Activated CD8-positive, alpha-beta memory T cell treated with anti-CD3 and anti-CD28 coated beads for 4 hours (primary cell): Measurements from ENCODE around the gene AOPEP.

Experiments
- DNase-seq, 2 donors: peaks; one replicate each; pipeline ENCODE4 v3.0.0-alpha.2; 2020; ENCODE audit warnings: low read depth in 2 of 2

Gene AOPEP

DNA sequence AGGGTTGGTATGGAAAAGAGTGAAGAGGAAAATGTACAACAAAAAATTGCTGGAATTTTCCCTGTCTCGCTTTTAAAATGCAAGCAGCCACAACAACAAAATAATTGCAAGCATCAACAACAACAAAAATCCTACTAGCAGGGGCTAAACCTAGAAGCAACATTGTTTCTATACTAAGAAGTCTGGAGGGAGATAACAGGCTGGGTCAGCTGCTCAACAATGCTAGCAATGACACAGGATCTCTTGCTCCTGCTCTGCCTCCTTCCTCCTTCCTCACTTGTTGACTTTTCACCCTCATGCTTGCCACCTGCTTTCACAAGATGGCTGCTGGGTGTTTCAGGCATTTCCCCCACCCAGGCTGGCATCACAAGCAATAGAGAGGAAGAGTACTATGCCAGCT is 7.6 kb upstream of the AOPEP start:
- no peak for DNase-seq

DNA sequence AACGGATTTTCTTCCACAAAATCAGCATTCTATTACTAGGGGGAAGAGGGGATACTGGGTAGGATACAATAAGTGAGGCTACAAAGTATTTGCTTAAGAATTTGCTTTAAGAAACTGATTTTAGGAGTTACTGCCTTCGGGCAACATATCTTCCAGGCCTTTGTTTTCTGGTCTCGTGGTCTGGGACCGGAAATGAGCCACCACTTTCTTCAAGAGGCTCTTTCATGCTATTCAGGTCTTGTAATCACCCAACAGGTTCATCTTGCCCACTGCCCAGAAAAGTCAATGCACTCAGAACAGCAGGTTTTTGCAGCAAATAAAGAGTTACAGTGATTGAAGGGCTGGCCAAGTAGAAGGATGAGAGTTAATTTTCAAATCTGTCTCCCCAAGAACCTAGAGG is 6.6 kb upstream of the AOPEP start:
- no peak for DNase-seq

DNA sequence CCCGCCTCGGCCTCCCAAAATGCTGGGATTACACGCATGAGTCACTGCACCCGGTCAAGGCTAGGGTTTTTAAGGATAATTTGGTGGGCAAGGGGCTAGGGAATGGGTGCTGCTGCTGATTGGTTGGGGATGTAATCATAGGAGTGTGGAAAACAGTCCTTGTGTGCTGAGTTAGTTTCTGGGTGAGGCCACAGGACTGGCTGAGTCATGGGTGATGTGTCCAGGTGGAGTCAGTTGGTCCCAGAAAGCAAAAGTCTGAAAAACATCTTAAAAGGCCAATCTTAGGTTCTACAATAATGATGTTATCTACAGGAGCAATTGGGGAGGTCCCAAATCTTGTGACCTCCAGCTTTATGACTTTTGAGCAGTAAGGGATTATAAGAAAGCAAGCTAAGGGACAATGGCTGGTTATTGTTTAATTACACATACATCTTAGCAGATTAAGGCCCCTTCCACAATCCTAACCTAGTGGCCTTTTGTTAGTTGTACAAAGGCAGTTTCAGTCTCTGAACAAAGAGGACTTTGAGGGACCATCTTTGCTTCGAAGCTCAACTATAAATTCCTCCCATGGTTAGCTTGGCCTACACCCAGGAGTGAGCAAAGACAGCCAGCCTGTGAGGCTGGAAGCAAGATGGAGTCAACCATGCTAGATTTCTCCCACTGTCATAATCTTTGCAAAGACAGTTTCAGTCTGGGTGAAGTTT is 5.5 kb upstream of the AOPEP start:
- no peak for DNase-seq

DNA sequence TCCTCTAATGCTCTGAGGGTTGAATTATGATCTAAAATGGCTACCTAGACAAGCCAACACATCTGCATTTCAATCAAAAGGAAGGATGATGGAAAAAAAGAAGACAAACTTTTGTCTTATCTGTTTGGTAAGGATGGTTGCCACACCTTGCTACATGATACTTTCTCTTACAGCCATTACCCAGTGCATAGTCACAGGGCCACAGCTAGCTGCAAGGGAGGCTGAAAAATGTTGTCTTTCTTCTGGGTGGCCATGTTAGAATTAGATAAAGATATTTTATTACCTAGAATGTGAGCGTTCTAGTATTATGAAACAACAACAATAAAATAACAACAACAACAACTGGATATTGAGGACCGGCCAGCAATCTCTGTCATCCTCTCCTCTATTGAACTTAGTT is 4.7 kb upstream of the AOPEP start:
- DNase-seq = no peak

DNA sequence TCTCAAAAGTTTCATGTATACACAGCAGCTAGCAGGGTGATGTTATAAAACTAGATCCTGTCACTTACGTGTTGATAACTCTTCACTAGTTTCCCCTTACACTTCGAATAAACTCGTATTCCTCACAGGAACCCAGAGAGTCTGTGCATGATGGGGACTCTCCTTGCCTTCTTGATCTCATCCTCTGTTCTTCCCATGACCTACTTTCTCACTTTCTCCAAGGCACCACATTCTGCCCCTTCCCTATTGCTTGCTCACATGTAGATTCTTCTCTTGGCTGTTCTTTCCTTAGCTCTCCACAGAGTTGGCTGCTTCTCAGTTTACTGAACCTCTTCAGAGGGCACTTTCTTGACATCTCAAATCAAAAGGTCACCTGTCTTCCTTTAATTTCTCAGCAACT is 1.2 kb upstream of the AOPEP start:
- no peak for DNase-seq

DNA sequence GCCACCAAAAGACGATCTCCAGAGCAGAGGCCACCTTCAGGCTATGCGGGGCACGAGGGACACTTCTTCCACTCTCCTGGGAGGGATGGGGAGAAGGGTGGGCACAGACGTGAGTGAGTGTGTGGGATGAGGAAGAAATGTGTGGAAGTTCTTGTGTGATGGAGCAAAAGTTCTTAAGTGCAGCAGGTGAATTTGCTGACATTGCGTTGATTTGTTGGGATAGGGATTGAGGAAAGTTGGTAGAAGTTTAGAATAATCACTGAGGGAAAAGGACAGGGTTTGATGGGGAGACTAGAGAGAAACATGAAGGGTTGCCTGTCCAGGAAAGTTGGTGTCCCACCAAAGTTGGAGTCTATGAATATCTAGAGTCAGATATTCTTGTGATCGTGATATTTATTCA is 2.2 kb downstream of the AOPEP start:
- DNase-seq = no peak

DNA sequence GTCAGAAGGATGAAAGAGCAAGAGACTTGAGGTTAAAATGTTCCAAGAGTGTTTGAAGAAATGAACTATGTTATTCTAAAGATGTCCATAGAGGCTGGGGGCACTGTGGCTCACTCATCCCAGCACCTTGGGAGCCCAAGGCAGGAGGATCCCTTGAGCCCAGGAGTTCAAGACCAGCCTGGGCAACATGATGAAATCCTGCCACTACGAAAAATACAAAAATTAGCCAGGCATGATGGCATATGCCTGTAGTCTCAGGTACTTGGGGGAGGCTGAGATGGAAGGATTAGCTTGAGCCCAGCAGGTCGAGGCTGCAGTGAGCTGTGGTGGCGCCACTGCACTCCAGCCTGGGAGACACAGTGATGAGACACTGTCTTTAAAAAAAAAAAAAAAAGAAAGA is 2.7 kb downstream of the AOPEP start:
- no peak for DNase-seq

DNA sequence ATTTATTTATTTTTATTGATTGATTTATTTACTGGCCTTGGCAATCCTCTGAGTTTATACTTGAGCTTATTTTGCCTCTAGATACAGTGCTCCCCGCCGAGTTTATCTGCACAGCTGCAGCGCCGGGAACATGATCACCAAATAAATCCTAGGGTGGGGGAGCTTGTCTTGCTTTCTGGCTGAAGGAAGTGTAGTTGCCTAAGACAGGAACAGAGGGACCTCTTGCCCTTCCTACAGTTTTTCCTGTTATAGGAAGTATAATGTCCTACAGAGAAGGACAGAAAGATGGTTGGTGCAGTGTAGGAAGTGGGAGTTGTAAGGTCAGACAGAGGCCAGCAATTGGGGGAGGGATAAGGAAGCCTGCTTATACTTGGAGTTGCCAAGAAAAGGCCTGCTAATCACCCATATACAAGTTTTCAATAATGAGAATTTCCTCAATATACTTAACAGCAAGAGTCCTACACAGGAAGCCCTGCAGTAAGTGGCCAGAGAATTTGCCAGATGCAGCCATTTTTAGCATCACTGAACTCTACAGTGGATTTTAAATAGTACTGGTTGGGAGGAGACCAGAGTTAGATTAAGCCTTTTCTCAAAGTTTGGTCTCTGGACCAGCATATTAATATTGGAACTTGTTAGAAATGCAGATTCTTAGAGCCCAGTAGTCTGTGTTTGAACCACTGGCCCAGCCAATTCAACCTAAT is 7.7 kb downstream of the AOPEP start:
- no peak for DNase-seq

DNA sequence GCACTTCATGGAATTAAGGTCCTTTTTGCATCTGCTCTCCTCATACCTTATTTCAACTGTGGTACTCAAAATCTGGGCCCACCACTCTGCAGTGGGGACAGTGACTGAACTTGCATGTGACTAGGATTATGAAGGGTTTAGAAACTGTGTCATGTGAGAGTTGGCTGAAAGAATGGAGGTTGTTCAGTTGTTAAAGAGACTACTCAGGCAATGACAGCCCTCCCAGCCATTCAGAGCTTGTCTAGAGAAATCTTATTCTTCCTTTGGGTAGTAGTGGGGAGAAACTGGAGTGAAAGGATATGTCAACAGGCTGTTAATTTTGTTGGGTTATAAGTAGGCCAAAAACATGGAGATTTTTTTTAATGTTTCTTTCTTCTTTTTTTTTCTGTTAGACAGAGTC is 10.3 kb downstream of the AOPEP start:
- no peak for DNase-seq

DNA sequence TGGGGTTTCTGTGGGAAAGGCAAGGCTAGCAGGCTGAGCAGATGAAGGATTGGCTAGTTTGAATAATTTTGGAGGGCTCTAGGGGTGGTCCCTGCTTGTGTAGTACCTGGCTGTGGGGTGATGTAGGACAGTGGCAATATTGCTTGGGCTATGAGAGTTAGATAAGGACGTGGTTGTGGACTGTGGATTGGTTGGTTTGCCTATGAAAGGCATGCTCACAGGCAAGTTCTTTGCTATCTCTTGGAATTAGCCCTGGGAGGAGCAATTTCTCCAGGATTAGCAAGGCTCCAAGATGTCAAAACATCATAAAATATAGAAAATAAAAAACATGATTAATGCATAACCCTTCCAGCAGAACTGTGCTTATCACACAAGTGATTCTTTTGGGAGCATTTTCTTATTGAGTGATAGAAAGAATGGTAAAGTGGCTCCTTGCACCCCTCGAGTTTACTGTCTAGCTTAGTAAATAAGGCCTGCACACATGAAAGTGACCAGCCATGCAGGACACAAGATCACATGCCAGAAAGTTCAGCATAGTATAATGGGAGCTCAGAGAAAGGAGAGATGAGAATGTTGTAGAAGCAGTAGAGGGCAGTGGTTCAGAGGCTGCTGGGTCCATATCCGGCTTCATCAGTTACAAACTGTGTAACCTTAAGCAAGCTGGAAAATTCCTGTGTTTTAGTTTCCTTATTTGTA is 13.8 kb downstream of the AOPEP start:
- no peak for DNase-seq

DNA sequence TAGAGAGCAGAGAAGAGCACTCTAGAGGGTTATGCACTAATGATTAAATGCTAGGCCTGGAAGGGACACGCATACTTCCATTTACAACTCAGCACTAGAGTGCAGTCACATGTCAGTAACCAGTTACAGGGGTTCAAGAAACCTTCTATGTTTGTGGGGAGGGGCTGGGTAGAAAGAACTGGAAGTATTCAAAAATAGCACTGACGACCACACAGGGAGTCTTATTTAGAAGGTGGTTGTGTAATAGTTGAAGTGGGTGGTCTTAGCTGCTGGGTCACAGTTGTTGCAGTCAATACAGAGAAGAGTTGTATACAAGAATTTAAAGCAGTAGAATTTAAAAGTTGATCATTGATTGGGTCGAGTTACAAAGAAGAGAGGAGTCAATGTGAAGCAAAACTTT is 15.4 kb downstream of the AOPEP start:
- DNase-seq = no peak

DNA sequence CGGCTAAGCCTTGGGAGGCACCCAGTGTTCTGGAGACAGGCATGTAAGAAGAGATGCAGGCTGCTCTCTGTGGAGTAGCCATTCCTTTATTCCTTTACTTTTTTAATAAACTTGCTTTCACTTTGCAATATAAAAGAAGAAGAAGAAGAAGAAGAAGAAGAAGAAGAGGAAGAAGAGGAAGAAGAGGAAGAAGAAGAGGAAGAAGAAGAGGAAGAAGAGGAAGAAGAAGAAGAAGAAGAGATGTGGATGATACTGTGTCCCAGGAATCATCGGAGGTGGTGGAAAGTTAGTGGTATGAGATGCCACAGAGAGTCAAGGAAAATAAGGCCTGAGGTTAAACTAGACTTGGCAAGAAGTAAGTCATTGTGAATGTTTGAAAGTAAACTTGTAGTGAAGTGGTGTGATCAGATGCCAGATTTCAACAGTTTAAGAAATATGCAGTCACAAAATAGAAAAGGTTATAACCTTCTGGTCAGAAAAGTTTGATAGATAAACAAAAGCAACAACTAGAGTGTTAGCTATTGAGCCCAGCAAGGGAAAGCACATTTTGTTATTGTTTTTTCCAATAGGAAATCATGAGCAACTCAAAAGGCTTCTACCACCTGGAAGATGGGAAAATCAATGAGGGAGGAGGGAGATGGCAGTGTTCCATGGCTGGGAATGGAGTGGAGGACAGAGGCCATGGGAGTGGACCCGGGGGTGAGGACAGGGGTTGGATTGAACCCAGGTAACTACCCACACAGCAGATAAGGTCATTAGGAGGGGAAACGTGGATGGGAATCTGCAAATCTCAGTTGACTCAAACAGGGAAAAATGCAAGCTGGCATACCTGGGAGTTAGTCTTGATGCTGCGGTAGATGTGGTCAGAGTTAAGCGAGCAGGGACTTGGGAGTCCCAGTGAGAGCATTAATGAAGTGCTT is 16.8 kb downstream of the AOPEP start:
- no peak for DNase-seq

DNA sequence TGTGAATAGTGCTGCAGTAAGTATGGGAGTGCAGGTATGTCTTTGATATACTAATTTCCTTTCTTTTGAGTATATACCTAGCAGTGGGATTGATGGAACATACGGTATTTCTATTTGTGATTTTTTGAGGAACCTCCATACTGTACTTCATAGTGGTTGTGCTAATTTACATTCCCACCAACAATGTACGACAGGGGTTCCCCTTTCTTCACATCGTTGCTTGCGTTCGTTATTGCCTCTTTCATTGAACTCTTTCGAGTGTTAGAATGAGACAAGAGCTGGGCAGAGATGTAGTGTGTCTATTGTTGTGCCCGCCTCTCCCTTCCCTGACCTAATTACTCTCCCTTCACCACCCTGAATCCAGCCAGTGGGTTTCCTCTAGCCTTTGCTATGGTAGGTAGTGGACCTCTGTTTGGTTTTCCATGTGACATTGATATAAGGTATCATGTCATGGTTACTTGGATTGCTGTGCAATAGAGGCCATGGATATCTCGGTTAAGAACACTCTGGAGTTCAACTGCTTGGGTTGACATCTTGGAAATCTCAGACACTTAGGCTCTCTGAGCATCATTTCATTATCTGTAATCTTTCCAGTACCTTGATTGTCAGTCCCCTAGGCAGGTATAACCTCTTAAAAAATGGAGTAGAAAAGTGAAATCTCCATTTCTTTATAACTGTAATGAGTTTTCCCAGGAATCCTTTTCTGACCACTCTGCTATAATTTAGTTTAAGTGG is 19.5 kb downstream of the AOPEP start:
- DNase-seq = no peak

DNA sequence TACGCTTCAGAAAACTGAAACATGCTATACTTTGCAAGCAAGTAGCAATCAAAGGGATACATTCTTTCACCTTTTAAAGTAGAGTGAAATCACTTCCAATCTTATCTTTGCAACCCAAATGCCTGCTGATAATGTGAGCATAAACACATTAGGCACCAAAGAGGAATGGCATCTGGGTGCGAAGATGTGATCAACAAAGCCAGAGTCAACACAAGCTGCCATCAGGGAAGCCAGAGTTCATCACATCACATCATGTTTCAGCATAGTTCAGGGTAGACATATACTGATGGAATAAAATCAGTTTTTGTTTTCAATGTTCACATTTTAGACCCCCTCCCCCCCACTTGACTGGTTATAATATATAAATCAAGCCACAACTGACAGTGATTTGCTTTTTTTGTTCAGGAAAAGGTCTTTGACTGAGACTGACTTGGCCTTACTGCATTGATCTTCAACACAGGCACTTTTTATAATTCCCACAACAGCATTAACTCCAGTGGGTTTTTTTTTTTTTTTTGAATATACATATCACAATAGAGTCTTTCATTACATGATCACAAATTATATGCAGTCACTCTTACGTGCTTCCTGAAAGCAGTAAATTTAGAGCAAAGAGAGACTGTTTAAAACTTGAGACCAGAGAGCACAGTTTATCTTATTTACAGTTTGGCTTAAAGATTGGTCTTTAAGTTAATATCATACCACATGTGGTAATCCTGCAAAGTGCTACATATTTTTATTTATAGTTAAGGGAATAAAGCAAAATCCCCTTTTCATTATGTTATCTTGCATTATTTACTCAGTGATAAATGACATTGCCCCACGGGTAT is 20.3 kb downstream of the AOPEP start:
- no peak for DNase-seq

DNA sequence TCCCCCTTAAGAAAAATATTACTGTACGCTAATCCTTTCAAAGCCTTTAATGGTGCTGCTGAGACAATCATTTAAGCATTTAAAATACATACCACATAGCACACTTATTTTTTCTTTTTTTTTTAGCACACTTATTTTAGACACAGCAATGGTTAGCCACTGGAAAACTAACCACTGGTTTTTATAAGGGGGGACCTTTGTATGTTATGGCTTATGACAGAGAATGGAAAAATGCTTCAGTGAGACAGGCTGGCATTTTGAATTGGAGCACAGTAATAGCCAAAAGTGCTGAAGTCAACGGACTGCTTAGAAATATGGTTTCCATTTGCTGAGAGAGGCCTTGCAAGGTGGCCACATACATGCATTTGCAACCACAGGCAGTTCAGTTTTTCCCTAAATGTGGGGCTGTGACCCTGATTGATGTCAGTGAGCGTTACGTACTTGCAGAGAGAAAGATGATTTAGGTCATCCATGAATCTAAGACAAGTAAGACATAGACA is 28.5 kb downstream of the AOPEP start:
- DNase-seq = no peak

DNA sequence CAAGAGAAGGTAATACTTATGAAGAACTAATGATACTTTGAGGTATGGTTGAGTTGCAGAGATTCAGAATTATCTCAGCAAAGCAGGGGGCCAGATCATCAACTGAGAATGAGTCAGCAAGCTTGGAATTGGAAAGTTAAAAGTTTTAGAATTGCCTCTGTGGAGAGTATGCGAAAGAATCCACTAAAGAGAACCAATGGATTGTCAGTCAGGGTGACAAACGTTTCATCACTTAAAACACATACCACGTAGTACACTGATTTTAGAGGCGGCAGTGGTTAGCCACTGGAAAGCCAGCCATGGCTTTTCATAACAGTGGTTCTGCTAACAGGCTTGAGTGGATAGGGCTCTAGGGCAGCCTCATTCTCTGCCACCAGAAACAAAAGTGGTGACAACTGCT is 30.7 kb downstream of the AOPEP start:
- DNase-seq = no peak

DNA sequence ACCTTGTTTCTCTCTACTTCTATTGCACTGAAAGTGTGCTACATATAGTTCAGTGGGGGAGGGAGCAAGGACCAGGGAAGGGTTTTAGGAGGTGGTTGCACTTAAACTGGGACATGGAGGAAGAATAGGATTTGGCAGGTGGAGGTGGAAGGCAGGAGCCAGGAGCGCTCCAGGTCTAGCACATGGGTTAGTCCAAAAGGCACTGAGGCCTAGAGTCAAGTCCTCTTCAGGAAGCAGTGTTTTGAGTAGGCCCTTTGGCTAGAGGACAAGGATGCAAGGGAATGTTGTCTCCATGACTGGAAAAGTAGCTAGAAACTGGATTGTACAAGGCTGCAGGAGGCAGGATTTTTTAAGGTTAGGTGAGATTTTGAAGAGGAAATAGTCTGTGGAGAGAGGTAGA is 31.5 kb downstream of the AOPEP start:
- DNase-seq = no peak

DNA sequence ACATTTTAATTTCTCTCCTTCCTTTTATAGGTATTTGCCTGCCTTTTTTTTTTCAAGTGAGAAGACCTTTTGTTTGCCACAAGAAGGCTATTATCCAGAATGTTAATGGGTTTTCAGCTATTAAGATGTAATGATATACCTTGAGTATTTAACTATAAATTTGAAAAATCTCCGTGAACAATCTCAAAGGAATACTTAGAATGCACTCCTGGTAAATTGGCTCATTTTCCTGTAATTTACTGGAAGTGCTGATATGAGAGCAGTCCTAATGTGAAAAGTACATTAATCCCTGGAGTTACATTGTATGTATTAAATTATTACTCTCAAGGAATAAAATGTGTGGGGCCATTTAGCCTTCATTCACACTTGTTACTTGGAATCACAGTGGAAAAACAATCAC is 32.4 kb downstream of the AOPEP start:
- DNase-seq = no peak

DNA sequence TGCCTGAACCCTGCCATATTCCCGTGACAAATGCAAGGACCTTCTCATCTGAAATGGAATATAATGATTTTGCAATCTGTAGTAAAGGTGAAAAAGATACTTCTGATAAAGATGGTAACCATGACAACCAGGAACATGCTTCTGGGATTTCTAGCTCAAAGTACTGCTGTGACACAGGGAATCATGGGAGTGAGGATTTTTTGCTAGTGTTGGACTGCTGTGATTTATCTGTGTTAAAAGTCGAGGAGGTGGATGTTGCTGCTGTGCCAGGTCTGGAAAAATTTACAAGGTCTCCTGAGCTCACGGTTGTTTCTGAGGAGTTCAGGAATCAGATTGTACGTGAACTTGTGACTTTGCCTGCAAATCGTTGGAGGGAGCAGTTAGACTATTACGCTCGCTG is 33.5 kb downstream of the AOPEP start:
- DNase-seq = no peak

DNA sequence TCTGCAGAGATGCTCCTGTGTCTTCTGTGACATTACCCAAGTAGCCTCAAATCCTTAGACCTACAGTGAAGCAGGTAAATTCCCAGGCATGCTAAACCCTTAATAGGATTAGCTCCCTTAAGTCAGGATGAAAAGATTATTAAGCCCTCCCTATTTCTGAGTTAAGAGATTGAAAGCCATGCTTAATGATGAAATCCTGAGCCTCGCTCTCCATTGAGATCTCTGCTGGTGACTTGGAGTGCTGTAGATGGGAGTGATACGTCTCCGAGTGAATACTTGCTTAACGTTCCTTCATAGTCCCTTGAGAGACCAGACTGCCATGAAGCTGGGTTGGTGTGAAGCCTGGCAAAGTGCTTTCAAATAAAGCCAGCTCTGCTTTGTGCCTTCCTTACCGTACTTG is 34.2 kb downstream of the AOPEP start:
- no peak for DNase-seq
